ENCODE data around the gene GMPS. TPM values are rescaled to one million over a fixed set of nuclear protein-coding genes. Genes with fewer than 3 reads are reported as not detected.
A peak's percentile ranks its signal among the peaks of the same experiment; 100 is the strongest.
"Not testable (repeated sequence)": the region's sequence is repeated elsewhere in the genome, so short reads cannot be mapped to it uniquely, and the experiment has no call there.

The GMPS gene
- total and polyA plus RNA-seq, 9 of the 15 experiments (the other 6 are each of a cell fraction or from before 2014, with no cell fraction given): 73.7 to 282 (median 156) TPM

GRCh38 chr3:155862290-155862982 lies 8.0 kb upstream of the GMPS start (continued):
- TF ChIP-seq PRDM10 (IDR thresholded peaks at IDR 0.05; ENCODE audit: partially characterized antibody) (peak; percentile 39), SMARCA4 (IDR thresholded peaks at IDR 0.05) (peak; percentile 86), JUN (IDR thresholded peaks at IDR 0.05; ENCODE audit: borderline replicate concordance, low read depth, low read length) (0 out of 2 replicates have a peak, but pooled peaks have one; percentile 51), ZNF384 (IDR thresholded peaks at IDR 0.05; ENCODE audit: low read depth, low read length) (peak; percentile 84), FOSL1 (tag; conservative IDR thresholded peaks at IDR 0.05) (peak; percentile 90), POLR2H (tag; IDR thresholded peaks at IDR 0.05; ENCODE audit: low read depth) (peak; percentile 12; the same call in 1 of the 2 replicates), ZNF318 (IDR thresholded peaks at IDR 0.05; ENCODE audit: borderline replicate concordance in 1 of 2, low read depth in 1 of 2) (peak in 1 of 2 experiments; percentile 81; a peak in 2 of 4 replicates), FOS (IDR thresholded peaks at IDR 0.05; ENCODE audit: extremely low read depth, insufficient read length) (peak; percentile 44), DACH1 (IDR thresholded peaks at IDR 0.05; ENCODE audit: partially characterized antibody) (peak; percentile 81), ZNF449 (CRISPR knock-in tag; IDR thresholded peaks at IDR 0.05) (0 out of 2 replicates have a peak, but pooled peaks have one; percentile 37), POLR2A (conservative IDR thresholded peaks at IDR 0.05) (peak; percentile 76), ATF7 (IDR thresholded peaks at IDR 0.05) (peak; percentile 90), SMARCC2 (IDR thresholded peaks at IDR 0.05; ENCODE audit: low read depth) (peak; percentile 59; the same call in 1 of the 2 replicates), CBFA2T3 (IDR thresholded peaks at IDR 0.05) (0 out of 2 replicates have a peak, but pooled peaks have one; percentile 11)
- not testable (repeated sequence) for TF ChIP-seq JUN (CRISPR knock-in tag; IDR thresholded peaks at IDR 0.05; ENCODE audit: borderline replicate concordance)

All from K562 (cell line).